HG03571 (cell line): Measurements from ENCODE around the gene RASA1.
A peak's percentile ranks its signal among the peaks of the same experiment; 100 is the strongest.
"Not testable (repeated sequence)": the region's sequence is repeated elsewhere in the genome, so short reads cannot be mapped to it uniquely, and the experiment has no call there.

Source experiments
- ATAC-seq: cut with Tn5 transposase; IDR thresholded peaks from one replicate; pipeline ENCODE4 v1.9.1; 2021; ENCODE audit not compliant: unreplicated experiment

Gene RASA1

GRCh38 chr5:87267574-87268125 is at the start of gene RASA1:
Gene RASA1, plus strand, starts transcription at chr5:87267883. Its CDS starts 569 bp downstream, at chr5:87268452.
- peak; percentile 52 for ATAC-seq

- no peak for ATAC-seq
Observed at GRCh38 chr5:87229780-87230179, 37.9 kb upstream of the RASA1 start.

GRCh38 chr5:87231037-87231808 is 36.5 kb upstream of the RASA1 start:
- peak; percentile 96 for ATAC-seq

GRCh38 chr5:87233143-87233542 is 34.5 kb upstream of the RASA1 start:
- ATAC-seq, result no peak

DNA sequence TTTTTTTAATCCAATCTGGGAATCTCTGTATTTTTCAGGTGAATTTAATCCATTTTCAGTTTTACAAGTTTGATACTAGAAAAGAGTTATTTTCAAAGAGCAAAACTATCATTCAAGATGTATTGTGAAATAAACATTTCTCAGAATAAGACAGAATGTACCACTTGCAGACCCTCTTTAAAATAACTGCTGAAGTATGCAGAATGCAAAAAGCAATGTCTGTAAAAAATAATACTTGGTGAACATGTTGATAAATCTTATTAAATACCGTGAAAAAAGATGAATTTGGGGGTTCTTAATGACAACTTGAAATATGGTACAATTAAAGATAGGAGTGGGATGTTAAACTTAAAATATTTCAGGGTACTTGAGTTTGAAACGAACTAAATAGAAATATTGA is 26.1 kb upstream of the RASA1 start:
- ATAC-seq, result no peak

GRCh38 chr5:87242242-87242641 is 25.4 kb upstream of the RASA1 start:
- ATAC-seq, result no peak

DNA sequence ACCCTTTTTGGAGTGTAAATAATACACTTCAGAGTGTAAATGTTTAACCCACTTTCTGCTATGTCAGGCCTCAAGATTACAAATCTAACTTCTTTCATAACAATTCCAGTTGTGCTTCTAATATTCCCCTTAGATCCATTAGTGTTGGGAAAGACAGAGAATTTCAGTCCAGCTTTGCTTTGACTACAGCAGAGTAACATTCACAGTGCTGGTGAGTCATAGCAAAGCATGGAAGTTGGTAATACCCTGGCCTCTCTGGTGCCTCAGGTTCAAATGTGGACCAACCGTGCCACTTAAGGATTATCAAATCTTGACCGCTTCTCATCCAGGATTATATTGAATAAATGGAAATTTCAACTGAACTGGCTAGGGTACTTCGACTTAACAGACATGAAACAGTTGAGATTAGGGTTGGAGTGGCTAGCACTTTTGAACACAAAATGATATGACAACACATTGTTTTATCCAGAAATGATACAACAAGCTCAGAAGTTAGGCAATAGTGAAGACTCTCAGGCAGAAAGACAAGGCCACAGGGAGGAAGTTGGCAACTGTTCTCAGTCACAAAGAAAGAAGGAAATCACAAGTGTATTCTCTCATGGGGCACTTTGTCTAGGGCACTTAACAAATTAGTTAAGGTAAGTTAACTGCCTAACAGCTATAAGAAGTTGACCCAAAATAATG is 24.4 kb upstream of the RASA1 start:
- no peak for ATAC-seq

DNA sequence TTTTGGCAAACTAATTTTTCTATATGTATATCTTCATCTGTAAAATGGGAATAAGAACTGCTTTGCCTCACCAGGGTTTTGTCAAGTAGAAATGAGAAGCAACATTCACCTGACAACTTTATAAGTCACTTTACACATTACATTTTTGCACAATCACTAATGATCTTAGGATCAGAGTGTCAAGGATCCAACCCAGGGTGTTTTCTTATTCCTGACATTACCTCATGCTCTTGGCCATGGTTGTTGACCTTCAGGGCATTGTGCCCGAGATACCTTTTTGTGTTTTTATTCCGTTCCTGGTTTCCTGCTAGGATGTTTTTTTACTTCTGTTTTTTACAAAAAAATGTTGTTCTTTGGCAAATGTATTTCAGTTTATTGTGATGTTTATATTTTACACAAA is 22.2 kb upstream of the RASA1 start:
- ATAC-seq, result no peak

- ATAC-seq, result no peak
Observed at GRCh38 chr5:87246061-87246460, 21.6 kb upstream of the RASA1 start.

DNA sequence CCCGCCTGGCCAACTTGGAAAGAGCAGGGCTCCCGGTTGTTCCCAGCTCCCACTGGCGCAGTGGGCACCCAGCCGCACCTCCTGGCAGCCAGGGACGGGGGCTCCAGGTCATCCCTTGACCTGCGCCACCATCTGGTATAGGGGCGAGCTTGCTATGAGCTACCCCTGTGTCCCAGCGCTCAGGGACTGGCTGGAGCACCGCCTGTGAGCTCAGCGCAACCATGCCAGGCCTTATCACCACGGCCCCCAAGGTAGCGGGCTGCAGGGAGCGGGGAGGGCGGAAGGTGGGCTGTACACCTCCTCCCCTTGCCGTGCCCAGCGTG is 15.4 kb upstream of the RASA1 start:
- no peak for ATAC-seq

- ATAC-seq, result no peak
Observed at GRCh38 chr5:87254035-87254434, 13.6 kb upstream of the RASA1 start.

- no peak for ATAC-seq
Observed at GRCh38 chr5:87258507-87258906, 9.2 kb upstream of the RASA1 start.

DNA sequence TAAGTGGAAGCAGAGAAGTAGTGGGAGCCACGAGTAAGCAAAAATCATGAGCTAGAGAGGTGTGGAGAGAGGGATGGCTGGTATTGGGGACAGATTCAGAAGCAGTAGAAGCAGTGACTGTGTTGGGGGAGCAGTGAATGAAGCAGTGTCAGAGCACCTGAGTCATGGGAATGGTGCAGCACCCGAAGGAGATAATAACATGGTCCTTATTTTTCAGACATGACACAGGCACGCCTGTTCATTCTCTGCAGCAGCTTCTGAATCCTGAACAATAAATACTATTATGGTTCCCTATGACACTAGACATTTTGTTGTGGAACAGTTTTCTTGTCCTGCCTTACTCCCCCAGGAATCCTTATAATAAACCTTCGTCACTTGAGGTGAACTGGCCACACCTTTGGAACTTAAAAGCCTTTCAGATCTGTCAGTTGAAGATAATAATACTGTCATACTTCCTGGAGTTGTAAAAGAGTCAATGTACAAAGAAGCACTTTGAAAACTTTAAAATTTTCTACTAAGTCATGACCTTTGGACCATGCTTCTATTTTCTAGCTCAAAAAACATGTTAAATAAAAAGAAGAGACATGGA is 7.0 kb upstream of the RASA1 start:
- no peak for ATAC-seq

DNA sequence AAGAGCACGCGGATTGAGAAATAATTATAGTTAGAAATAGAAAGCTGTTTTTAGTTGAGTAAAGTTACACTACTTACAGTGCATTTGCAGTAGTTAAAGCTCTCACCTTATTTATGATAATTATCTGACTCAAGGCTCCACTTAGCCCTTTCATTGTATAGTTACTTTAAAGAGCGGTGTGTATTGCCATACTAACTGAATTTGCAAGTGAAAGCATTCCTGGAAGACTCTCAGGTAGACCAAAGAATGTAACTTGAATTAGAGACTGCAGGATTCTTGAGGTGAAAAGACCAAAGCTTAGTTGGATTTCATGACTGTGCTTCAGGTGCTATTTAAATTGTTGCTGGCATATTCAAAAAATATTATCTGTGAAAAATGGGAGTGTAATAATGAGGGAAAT is 4.2 kb upstream of the RASA1 start:
- no peak for ATAC-seq

DNA sequence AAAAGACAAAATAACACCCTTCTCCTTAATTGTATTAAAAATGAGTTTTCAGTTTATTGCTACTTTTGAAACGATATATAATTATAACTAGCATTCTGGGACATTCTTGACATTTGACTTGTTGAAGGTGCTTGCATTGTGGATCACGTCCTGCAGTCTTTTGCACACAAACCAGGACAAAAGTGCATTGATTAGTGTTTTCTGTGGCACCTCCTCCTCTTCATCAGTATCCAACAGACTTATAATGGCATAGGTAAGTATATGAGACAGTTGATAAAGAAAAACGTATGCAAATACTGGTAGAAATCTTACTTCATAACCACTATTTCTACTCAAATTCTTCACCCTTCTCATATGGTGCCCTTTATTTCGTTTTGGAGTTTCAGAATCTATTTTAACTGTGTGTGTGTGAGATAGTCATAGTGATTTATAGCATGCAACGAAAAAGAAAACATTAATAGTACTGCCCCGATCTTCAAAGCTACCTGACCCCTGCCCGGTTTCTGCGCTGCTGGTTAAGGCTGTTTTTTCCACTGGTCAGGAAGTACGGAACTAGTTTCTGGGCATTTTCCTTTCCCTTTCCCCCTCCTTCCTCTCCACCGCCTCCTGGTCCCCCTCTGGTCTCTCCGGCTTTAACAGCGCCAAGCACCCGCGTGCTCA is 639 bp upstream of the RASA1 start:
- ATAC-seq, result peak; percentile 12

GRCh38 chr5:87268126-87268969 is 665 bp downstream of the RASA1 start:
- peak; percentile 53 for ATAC-seq

- no peak for ATAC-seq
Observed at GRCh38 chr5:87268970-87269377, 1.3 kb downstream of the RASA1 start.

DNA sequence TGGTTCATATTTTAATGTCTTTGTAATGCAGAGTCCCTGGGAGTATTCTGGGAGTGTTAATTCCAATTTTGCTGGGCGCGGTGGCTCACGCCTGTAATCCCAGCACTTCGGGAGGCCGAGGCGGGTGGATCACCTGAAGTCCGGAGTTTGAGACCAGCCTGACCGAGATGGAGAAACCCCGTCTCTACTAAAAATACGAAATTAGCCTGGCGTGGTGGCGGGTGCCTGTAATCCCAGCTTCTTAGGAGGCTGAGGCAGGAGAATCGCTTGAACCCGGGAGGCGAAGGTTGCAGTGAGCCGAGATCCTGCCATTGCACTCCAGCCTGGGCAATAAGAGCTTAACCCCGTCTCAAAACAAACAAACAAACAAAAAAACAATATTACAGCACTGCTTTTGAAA is 3.2 kb downstream of the RASA1 start:
- ATAC-seq, result not testable (repeated sequence)

- no peak for ATAC-seq
Observed at GRCh38 chr5:87276655-87277054, 9.0 kb downstream of the RASA1 start.

- ATAC-seq, result no peak
Observed at GRCh38 chr5:87277279-87277835, 9.7 kb downstream of the RASA1 start.
